HepG2 (cell line): ENCODE measurements around the gene SAE1. TPM values are rescaled to one million over a fixed set of nuclear protein-coding genes. Genes with fewer than 3 reads are reported as not detected.
A peak's percentile ranks its signal among the peaks of the same experiment; 100 is the strongest.

Experiments used
- ATF1 ChIP-seq: IDR thresholded peaks from 2 replicates; pipeline ENCODE4 v1.6.1; 2016; ENCODE audit warnings: mild to moderate bottlenecking, control low read depth
- BRCA1 ChIP-seq: sonication (generic); formaldehyde crosslinking; IDR thresholded peaks from 2 replicates; pipeline ENCODE4 v1.4.0; 2020; ENCODE audit warnings: missing genetic modification reagents
- DNMT1 ChIP-seq: sonication (generic); formaldehyde crosslinking; IDR thresholded peaks from 2 replicates; pipeline ENCODE4 v1.5.1; 2020; ENCODE audit warnings: mild to moderate bottlenecking, missing genetic modification reagents
- DR1 ChIP-seq: sonication (generic); formaldehyde crosslinking; IDR thresholded peaks from 2 replicates; pipeline ENCODE4 v1.8.0; 2021; ENCODE audit warnings: mild to moderate bottlenecking, missing genetic modification reagents, inconsistent platforms
- ELF4 ChIP-seq: sonication (generic); formaldehyde crosslinking; IDR thresholded peaks from 2 replicates; pipeline ENCODE4 v1.5.0; 2020; ENCODE audit warnings: missing genetic modification reagents, mild to moderate bottlenecking, moderate library complexity, borderline replicate concordance
- ERF ChIP-seq: IDR thresholded peaks from 2 replicates; pipeline ENCODE4 v1.6.1; 2018; ENCODE audit warnings: missing biosample characterization, missing genetic modification reagents
- FOSL2 ChIP-seq: sonication (generic); formaldehyde crosslinking; IDR thresholded peaks from 2 replicates; pipeline ENCODE4 v1.4.0; 2020; ENCODE audit warnings: missing genetic modification reagents
- FOXO4 ChIP-seq: sonication (generic); formaldehyde crosslinking; conservative IDR thresholded peaks from 2 replicates; pipeline ENCODE4 v1.8.1; 2023; ENCODE audit warnings: missing genetic modification reagents
- HNF4A ChIP-seq: sonication (generic); formaldehyde crosslinking; IDR thresholded peaks from 2 replicates; pipeline ENCODE4 v1.4.0; 2020; ENCODE audit warnings: missing genetic modification reagents
- JARID2 ChIP-seq: sonication (generic); formaldehyde crosslinking; IDR thresholded peaks from 2 replicates; pipeline ENCODE4 v1.8.1; 2023; ENCODE audit warnings: missing genetic modification reagents, inconsistent platforms; ENCODE audit not compliant: insufficient replicate concordance
- JUND ChIP-seq: sonication (generic); formaldehyde crosslinking; IDR thresholded peaks from 2 replicates; pipeline ENCODE4 v1.8.0; 2022; ENCODE audit warnings: mild to moderate bottlenecking, missing genetic modification reagents
- KDM2A ChIP-seq: sonication (generic); formaldehyde crosslinking; IDR thresholded peaks from 2 replicates; pipeline ENCODE4 v1.4.0; 2020; ENCODE audit warnings: low read depth, missing genetic modification reagents, borderline replicate concordance
- MED1 ChIP-seq: sonication (generic); formaldehyde crosslinking; IDR thresholded peaks from 2 replicates; pipeline ENCODE4 v1.4.0; 2020; ENCODE audit warnings: missing genetic modification reagents
- MYC ChIP-seq: sonication (generic); formaldehyde crosslinking; IDR thresholded peaks from 2 replicates; pipeline ENCODE4 v1.9.0; 2021; ENCODE audit warnings: missing genetic modification reagents, borderline replicate concordance
- NONO ChIP-seq, 2 experiments: fragments of 450-650 bp in 1 of 2; sonication (generic) in 1 of 2; formaldehyde crosslinking in 1 of 2; IDR thresholded peaks in 1 of 2; conservative IDR thresholded peaks in 1 of 2; 2 replicates each; pipeline versions ENCODE4 v1.6.1 to v1.8.0; 2017 to 2022; ENCODE audit warnings: mild to moderate bottlenecking in 1 of 2, missing genetic modification reagents in 1 of 2, moderate library complexity in 1 of 2
- PRMT3 ChIP-seq: sonication (generic); formaldehyde crosslinking; IDR thresholded peaks from 2 replicates; pipeline ENCODE4 v1.8.1; 2022; ENCODE audit warnings: low read depth, mild to moderate bottlenecking, moderate library complexity, missing genetic modification reagents, borderline replicate concordance
- REL ChIP-seq: sonication (generic); formaldehyde crosslinking; conservative IDR thresholded peaks from 2 replicates; pipeline ENCODE4 v1.8.0; 2022; ENCODE audit warnings: mild to moderate bottlenecking, missing genetic modification reagents, moderate library complexity
- RFX3 ChIP-seq: IDR thresholded peaks from 2 replicates; pipeline ENCODE4 v1.6.1; 2016; ENCODE audit warnings: missing biosample characterization, missing genetic modification reagents
- SP4 ChIP-seq: sonication (generic); formaldehyde crosslinking; IDR thresholded peaks from 2 replicates; pipeline ENCODE4 v1.8.1; 2023; ENCODE audit warnings: mild to moderate bottlenecking, missing genetic modification reagents
- SSRP1 ChIP-seq: IDR thresholded peaks from 2 replicates; pipeline ENCODE4 v1.6.1; 2016; ENCODE audit warnings: control low read depth
- ZFAT ChIP-seq: sonication (generic); formaldehyde crosslinking; conservative IDR thresholded peaks from 2 replicates; pipeline ENCODE4 v1.8.1; 2023; ENCODE audit warnings: missing genetic modification reagents, inconsistent platforms
- ZNF225 ChIP-seq: sonication (generic); formaldehyde crosslinking; IDR thresholded peaks from 2 replicates; pipeline ENCODE4 v1.4.0; 2020; ENCODE audit warnings: mild to moderate bottlenecking, missing genetic modification reagents
- ZNF234 ChIP-seq: sonication (generic); formaldehyde crosslinking; conservative IDR thresholded peaks from 2 replicates; pipeline ENCODE4 v1.5.1; 2020; ENCODE audit warnings: mild to moderate bottlenecking, missing genetic modification reagents
- ZNF329 ChIP-seq: sonication (generic); formaldehyde crosslinking; IDR thresholded peaks from 2 replicates; pipeline ENCODE4 v1.9.0; 2021; ENCODE audit warnings: low read depth, mild to moderate bottlenecking, missing genetic modification reagents
- ZNF33B ChIP-seq: sonication (generic); formaldehyde crosslinking; IDR thresholded peaks from 2 replicates; pipeline ENCODE4 v1.5.1; 2020; ENCODE audit warnings: mild to moderate bottlenecking, missing genetic modification reagents
- ZNF343 ChIP-seq: sonication (generic); formaldehyde crosslinking; IDR thresholded peaks from 2 replicates; pipeline ENCODE4 v1.4.0; 2020; ENCODE audit warnings: mild to moderate bottlenecking, missing genetic modification reagents
- ZNF431 ChIP-seq: sonication (generic); formaldehyde crosslinking; IDR thresholded peaks from 2 replicates; pipeline ENCODE4 v1.9.0; 2022; ENCODE audit warnings: missing genetic modification reagents, low read depth, mild to moderate bottlenecking, borderline replicate concordance
- ZNF549 ChIP-seq: sonication (generic); formaldehyde crosslinking; IDR thresholded peaks from 2 replicates; pipeline ENCODE4 v1.5.0; 2020; ENCODE audit warnings: missing genetic modification reagents
- ZNF558 ChIP-seq: sonication (generic); formaldehyde crosslinking; IDR thresholded peaks from 2 replicates; pipeline ENCODE4 v1.9.0; 2022; ENCODE audit warnings: mild to moderate bottlenecking, missing genetic modification reagents, borderline replicate concordance
- ZNF672 ChIP-seq: sonication (generic); formaldehyde crosslinking; IDR thresholded peaks from 2 replicates; pipeline ENCODE4 v1.8.1; 2022; ENCODE audit warnings: missing genetic modification reagents
- polyA plus RNA-seq, 8 experiments: library from polyadenylated mRNA; depleted of rRNA in 3 of 8; stranded (reverse) in 7 of 8; unstranded in 1 of 8; fragments of >200 nt; fragmentation: Illumina TruSeq in 4 of 8; extraction: Trizol in 4 of 8; gene quantifications; 2 replicates each; pipeline versions ENCODE4 v1.2.1 to v1.2.3, GENCODE V29; 2011 to 2016; ENCODE audit warnings: low read depth in 4 of 8, missing spikeins in 1 of 8, mixed read lengths in 1 of 8; ENCODE audit not compliant: insufficient read depth in 1 of 8
- total RNA-seq, 5 experiments: library from RNA; depleted of rRNA; stranded (reverse); fragments of >200 nt; fragmentation: Illumina TruSeq; extraction: Trizol; gene quantifications; 2 replicates each; pipeline ENCODE4 v1.2.3, GENCODE V29; 2016; ENCODE audit warnings: low read depth in 1 of 5

SAE1 gene
- total and polyA plus RNA-seq, 2 of the 13 experiments (the other 11 are each of a cell fraction or from before 2014, with no cell fraction given), result 87.6 to 197 TPM

- TF ChIP-seq ZNF33B, result no peak
- peak; percentile 97 for TF ChIP-seq SSRP1 (CRISPR knock-in tag)
- TF ChIP-seq ZFAT, result no peak
- TF ChIP-seq SP4 (CRISPR knock-in tag), result peak; percentile 83
- no peak for TF ChIP-seq FOXO4 (CRISPR knock-in tag)
- no peak for TF ChIP-seq ELF4 (CRISPR knock-in tag)
- 0 out of 2 replicates have a peak, but pooled peaks have one; percentile 44 for TF ChIP-seq ERF (CRISPR knock-in tag)
- peak; percentile 89 for TF ChIP-seq ZNF234
- no peak for TF ChIP-seq JARID2 (CRISPR knock-in tag)
- TF ChIP-seq ZNF225 (CRISPR knock-in tag), result no peak
- TF ChIP-seq ZNF343, result no peak
- no peak for TF ChIP-seq BRCA1 (CRISPR knock-in tag)
- peak; percentile 85; the same call in 1 of the 2 replicates for TF ChIP-seq ZNF431 (CRISPR knock-in tag)
- TF ChIP-seq ZNF329 (CRISPR knock-in tag), result no peak
- peak; percentile 57 for TF ChIP-seq FOSL2
- TF ChIP-seq JUND (CRISPR knock-in tag), result peak; percentile 8; the same call in 1 of the 2 replicates
- no peak for TF ChIP-seq RFX3
- TF ChIP-seq ZNF549, result no peak
- no peak for TF ChIP-seq PRMT3 (CRISPR knock-in tag)
- peak; percentile 87; the same call in 1 of the 2 replicates for TF ChIP-seq ZNF672
- TF ChIP-seq DR1, result peak; percentile 83
- TF ChIP-seq KDM2A (CRISPR knock-in tag), result no peak; the same call in none of the 2 replicates
- TF ChIP-seq MED1 (CRISPR knock-in tag), result peak; percentile 83
- peak; percentile 77 for TF ChIP-seq REL (CRISPR knock-in tag)
- TF ChIP-seq DNMT1 (CRISPR knock-in tag), result no peak
- TF ChIP-seq MYC, result peak; percentile 79; the same call in 1 of the 2 replicates
- TF ChIP-seq NONO (IDR thresholded peaks at IDR 0.05), result no peak
- peak; percentile 90 for TF ChIP-seq NONO (CRISPR knock-in tag; conservative IDR thresholded peaks at IDR 0.05)
- TF ChIP-seq ATF1, result no peak
- TF ChIP-seq ZNF558 (CRISPR knock-in tag), result peak; percentile 65; the same call in 1 of the 2 replicates
- TF ChIP-seq HNF4A, result peak; percentile 80
Observed at GRCh38 chr19:47231215-47232054, 100.8 kb downstream of the SAE1 start (continued).
